Endothelial cell of umbilical vein (primary cell): ENCODE measurements around the gene MEOX2. TPM values are rescaled to one million over a fixed set of nuclear protein-coding genes. Genes with fewer than 3 reads are reported as not detected.

ENCODE experiments used
- BruUV-seq: library from RNA; stranded (reverse); fragments of 400-500 nt; replicated peaks from 2 replicates; lab custom pipeline; 2021; lab: Mats Ljungman, UMichigan
- CTCF ChIA-PET: fragments of 300-600, 350-600 bp; sonication (Branson Sonifier 250); formaldehyde crosslinking; loops from one replicate; lab custom pipeline; 2021; ENCODE audit warnings: antibody characterized with exemption, inconsistent platforms; lab: Charles Lee
- POLR2A ChIA-PET: fragments of 300-600, 350-600 bp; sonication (Branson Sonifier 250); formaldehyde crosslinking; loops from one replicate; lab custom pipeline; 2021; ENCODE audit warnings: antibody characterized with exemption, inconsistent platforms; lab: Charles Lee
- DNase-seq: peaks from one replicate; pipeline ENCODE4 v3.0.0-alpha.2; 2011; ENCODE audit warnings: low read depth, low spot score
- FAIRE-seq: peaks from 2 replicates; lab custom pipeline; 2011; peaks lifted over from hg19 to GRCh38; lab: Jason Lieb, UNC
- H2AFZ ChIP-seq: 2 replicates; pipeline ENCODE4 v1.6.0; 2012; ENCODE audit warnings: low read depth, low read length, control low read depth, inconsistent platforms
- H3K27ac ChIP-seq: 2 replicates; pipeline ENCODE4 v1.5.1; 2011; ENCODE audit warnings: low read depth, mild to moderate bottlenecking, control low read depth, low read length, moderate library complexity; ENCODE audit not compliant: insufficient read depth
- H3K27me3 ChIP-seq, 2 experiments: 2 replicates each; pipeline versions ENCODE4 v1.6.0 to v1.6.1; 2011; ENCODE audit warnings: low read length in 2 of 2, mixed read lengths in 1 of 2; ENCODE audit not compliant: control insufficient read depth in 2 of 2, insufficient read depth in 2 of 2
- H3K36me3 ChIP-seq, 2 experiments: 2 replicates in 1 of 2; 3 replicates in 1 of 2; pipeline ENCODE4 v1.5.1; 2011; ENCODE audit warnings: low read length in 2 of 2, mild to moderate bottlenecking in 1 of 2, moderate library complexity in 1 of 2; ENCODE audit not compliant: control insufficient read depth in 2 of 2, insufficient read depth in 2 of 2; ENCODE audit errors: extremely low read depth in 1 of 2
- H3K4me1 ChIP-seq: 3 replicates; pipeline ENCODE4 v1.5.1; 2011; ENCODE audit warnings: mild to moderate bottlenecking, low read length; ENCODE audit not compliant: control insufficient read depth, insufficient read depth; ENCODE audit errors: extremely low read depth
- H3K4me2 ChIP-seq: 2 replicates; pipeline ENCODE4 v1.6.1; 2011; ENCODE audit warnings: low read length, control low read depth, mixed read lengths; ENCODE audit not compliant: insufficient read depth
- H3K4me3 ChIP-seq, 3 experiments: fragments of 200-600 bp in 1 of 3; sonication (generic), shearing (Covaris generic) in 1 of 3; replicated peaks in 1 of 3; 2 replicates each; pipeline ENCODE4 v1.5.1; 2011 to 2016; ENCODE audit warnings: control low read depth in 3 of 3, low read length in 3 of 3, mild to moderate bottlenecking in 2 of 3, inconsistent platforms in 1 of 3, low read depth in 1 of 3, moderate library complexity in 1 of 3; ENCODE audit not compliant: insufficient read depth in 1 of 3
- H3K79me2 ChIP-seq: 2 replicates; pipeline ENCODE4 v1.6.0; 2012; ENCODE audit warnings: low read length, inconsistent platforms; ENCODE audit not compliant: control insufficient read depth, insufficient read depth
- H3K9ac ChIP-seq: replicated peaks from 2 replicates; pipeline ENCODE3; 2011; ENCODE audit warnings: low read length, control low read depth; ENCODE audit not compliant: insufficient read depth; ENCODE audit errors: extremely low read depth
- H3K9me1 ChIP-seq: replicated peaks from 3 replicates; pipeline ENCODE4 v1.6.0; 2011; ENCODE audit warnings: mild to moderate bottlenecking, low read length; ENCODE audit not compliant: control insufficient read depth, insufficient read depth; ENCODE audit errors: extremely low read depth
- H3K9me3 ChIP-seq: replicated peaks from 2 replicates; pipeline ENCODE4 v1.5.1; 2012; ENCODE audit warnings: low read length, inconsistent platforms; ENCODE audit not compliant: control insufficient read depth, insufficient read depth
- H4K20me1 ChIP-seq: replicated peaks from 2 replicates; pipeline ENCODE3; 2011; ENCODE audit warnings: mild to moderate bottlenecking, low read length; ENCODE audit not compliant: control insufficient read depth, insufficient read depth; ENCODE audit errors: extremely low read depth
- EZH2 ChIP-seq: IDR thresholded peaks from 2 replicates; pipeline ENCODE4 v1.6.1; 2012; ENCODE audit warnings: borderline replicate concordance, low read depth, mild to moderate bottlenecking, moderate library complexity, low read length, inconsistent platforms; ENCODE audit not compliant: severe bottlenecking
- FOS ChIP-seq: IDR thresholded peaks from 2 replicates; pipeline ENCODE4 v1.6.1; 2011; ENCODE audit warnings: mild to moderate bottlenecking, low read length, moderate library complexity, borderline replicate concordance; ENCODE audit not compliant: insufficient read depth
- GATA2 ChIP-seq: IDR thresholded peaks from 2 replicates; pipeline ENCODE4 v1.7.0; 2011; ENCODE audit warnings: low read depth, mild to moderate bottlenecking, moderate library complexity, mixed read lengths, low read length; ENCODE audit not compliant: insufficient read length, insufficient read depth
- JUN ChIP-seq: IDR thresholded peaks from 2 replicates; pipeline ENCODE4 v1.6.1; 2011; ENCODE audit warnings: borderline replicate concordance, low read depth; ENCODE audit not compliant: insufficient read length, insufficient read depth
- MYC ChIP-seq: IDR thresholded peaks from one replicate; pipeline ENCODE4 v1.6.1; 2011; ENCODE audit warnings: mild to moderate bottlenecking, low read depth, low read length
- POLR2A ChIP-seq: IDR thresholded peaks from 2 replicates; pipeline ENCODE4 v1.6.1; 2012; ENCODE audit warnings: low read depth, mild to moderate bottlenecking, control low read depth, low read length
- POLR2AphosphoS5 ChIP-seq: IDR thresholded peaks from 2 replicates; pipeline ENCODE4 v1.6.1; 2012; ENCODE audit warnings: low read depth, mild to moderate bottlenecking, control low read depth, low read length, moderate library complexity; ENCODE audit not compliant: insufficient read depth
- dilution Hi-C: fragments of 300-500 bp; cut with MboI; formaldehyde crosslinking; loops from one replicate; pipeline ENCODE4 v1.15.0; 2019; ENCODE audit warnings: low sequenced_read_pairs; ENCODE audit not compliant: extremely low pct_ligation_motif_present
- intact Hi-C: fragments of 100-400 bp; cut with micrococcal nuclease; formaldehyde crosslinking; loops from one replicate; pipeline ENCODE4 v1.10.0; 2022
- polyA plus RNA-seq, 4 experiments: library from polyadenylated mRNA; depleted of rRNA in 3 of 4; stranded (reverse) in 3 of 4; unstranded in 1 of 4; fragments of >200 nt; gene quantifications; 2 replicates each; pipeline versions ENCODE4 v1.2.1 to v1.2.3, GENCODE V29; 2011 to 2012; ENCODE audit warnings: missing spikeins in 1 of 4
- total RNA-seq: library from RNA; stranded (reverse); gene quantifications from 2 replicates; pipeline ENCODE4 v1.2.3, GENCODE V29; 2021
- TF ChIP-seq, protein P1 (sequence below), 2 donors: IDR thresholded peaks; 1 replicate in 1 of 2; 2 replicates in 1 of 2; pipeline ENCODE4 v1.5.1; 2011; ENCODE audit warnings: low read length in 2 of 2, mild to moderate bottlenecking in 2 of 2, moderate library complexity in 2 of 2, control low read depth in 1 of 2, inconsistent platforms in 1 of 2, low read depth in 1 of 2; ENCODE audit not compliant: insufficient read depth in 1 of 2; ENCODE audit errors: extremely low read depth in 1 of 2
- TF ChIP-seq, protein P2 (sequence below): IDR thresholded peaks from 2 replicates; pipeline ENCODE4 v1.6.1; 2011; ENCODE audit not compliant: insufficient read depth, insufficient read length

MEOX2 gene
- total and polyA plus RNA-seq, 2 donors (not counting 3 experiments of a cell fraction or from before 2014, with no cell fraction given) = 11.6 to 45.1 TPM

DNA sequence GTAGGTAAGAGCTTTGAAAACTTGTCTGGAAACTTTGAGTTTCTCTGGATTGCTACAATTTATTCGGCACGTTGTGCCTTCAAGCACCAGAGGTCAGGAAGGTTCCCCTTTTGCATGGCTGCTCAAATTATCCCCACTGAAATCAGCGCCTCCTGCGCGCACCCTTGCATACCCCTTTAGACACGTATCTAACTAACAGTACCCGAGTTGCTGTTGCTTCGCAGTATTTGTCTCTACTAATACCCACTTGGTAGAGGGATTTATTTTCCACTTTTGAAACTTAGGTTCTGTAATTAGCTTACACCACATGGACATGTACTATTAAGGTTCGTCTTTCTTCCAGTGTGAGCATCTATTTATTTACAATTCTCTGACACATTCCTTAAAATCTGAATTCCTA is 1.6 kb downstream of the MEOX2 start:
- Histone ChIP-seq H4K20me1 (no peaks in the 10 kb centered on the region), H2AFZ (peak overlapping the region; percentile 52), H3K4me3 (peak overlapping the region; percentile 61 to 95 (median 80)), H3K27ac (peak overlapping the region; percentile 70), H3K9me3 (no peaks in the 10 kb centered on the region), H3K4me1 (peaks cover 22% of the 10 kb centered on the region), H3K9me1 (no peaks in the 10 kb centered on the region), H3K27me3 (no peaks in the 10 kb centered on the region), H3K79me2 (peaks cover 62% of the 10 kb centered on the region), H3K4me2 (peak overlapping the region; percentile 98), H3K36me3 (no peaks in the 10 kb centered on the region), H3K9ac (peak overlapping the region; percentile 91)
- DNase-seq = peak; percentile 57
- dilution Hi-C loops = no loop called here
- intact Hi-C loops = loop anchor here (1.0 to 10.0 kb wide), 7 partner anchors 152 to 1700 kb away; partner anchors contain the start of genes ANKMY2, BZW2, CRPPA and ETV1
- FAIRE-seq = no peak
- no TSS peak for BruUV-seq
- TF ChIP-seq, protein P1, sequence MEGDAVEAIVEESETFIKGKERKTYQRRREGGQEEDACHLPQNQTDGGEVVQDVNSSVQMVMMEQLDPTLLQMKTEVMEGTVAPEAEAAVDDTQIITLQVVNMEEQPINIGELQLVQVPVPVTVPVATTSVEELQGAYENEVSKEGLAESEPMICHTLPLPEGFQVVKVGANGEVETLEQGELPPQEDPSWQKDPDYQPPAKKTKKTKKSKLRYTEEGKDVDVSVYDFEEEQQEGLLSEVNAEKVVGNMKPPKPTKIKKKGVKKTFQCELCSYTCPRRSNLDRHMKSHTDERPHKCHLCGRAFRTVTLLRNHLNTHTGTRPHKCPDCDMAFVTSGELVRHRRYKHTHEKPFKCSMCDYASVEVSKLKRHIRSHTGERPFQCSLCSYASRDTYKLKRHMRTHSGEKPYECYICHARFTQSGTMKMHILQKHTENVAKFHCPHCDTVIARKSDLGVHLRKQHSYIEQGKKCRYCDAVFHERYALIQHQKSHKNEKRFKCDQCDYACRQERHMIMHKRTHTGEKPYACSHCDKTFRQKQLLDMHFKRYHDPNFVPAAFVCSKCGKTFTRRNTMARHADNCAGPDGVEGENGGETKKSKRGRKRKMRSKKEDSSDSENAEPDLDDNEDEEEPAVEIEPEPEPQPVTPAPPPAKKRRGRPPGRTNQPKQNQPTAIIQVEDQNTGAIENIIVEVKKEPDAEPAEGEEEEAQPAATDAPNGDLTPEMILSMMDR (IDR thresholded peaks at IDR 0.05; ENCODE audit: extremely low read depth in 1 of 2, insufficient read depth in 1 of 2, low read depth in 1 of 2, low read length in 2 of 2) = no peak
- TF ChIP-seq MYC (no peak), GATA2 (no peak), JUN (no peak), POLR2AphosphoS5 (no peak), EZH2 (no peak), POLR2A (no peak), FOS (no peak)
- TF ChIP-seq, protein P2, sequence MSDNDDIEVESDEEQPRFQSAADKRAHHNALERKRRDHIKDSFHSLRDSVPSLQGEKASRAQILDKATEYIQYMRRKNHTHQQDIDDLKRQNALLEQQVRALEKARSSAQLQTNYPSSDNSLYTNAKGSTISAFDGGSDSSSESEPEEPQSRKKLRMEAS = no peak
- ChIA-PET POLR2A (interaction anchor here (0.7 kb wide), 1 partner anchor 40 kb away, joined by 3 read pairs; no protein-coding TSS in a partner anchor), CTCF (interaction anchor here (0.9 to 9.5 kb wide), 6 partner anchors 32 to 880 kb away, joined by 3 to 107 read pairs (median 4); no protein-coding TSS in a partner anchor)
